DLD1 (cell line): ENCODE data around the gene TMPRSS9.
"Not testable (repeated sequence)": the region's sequence is repeated elsewhere in the genome, so short reads cannot be mapped to it uniquely, and the experiment has no call there.

Source experiments
- in situ Hi-C: cut with HindIII; loops from 2 replicates; pipeline ENCODE4 v1.10.0; 2017; ENCODE audit warnings: low sequenced_read_pairs

TMPRSS9 gene

DNA sequence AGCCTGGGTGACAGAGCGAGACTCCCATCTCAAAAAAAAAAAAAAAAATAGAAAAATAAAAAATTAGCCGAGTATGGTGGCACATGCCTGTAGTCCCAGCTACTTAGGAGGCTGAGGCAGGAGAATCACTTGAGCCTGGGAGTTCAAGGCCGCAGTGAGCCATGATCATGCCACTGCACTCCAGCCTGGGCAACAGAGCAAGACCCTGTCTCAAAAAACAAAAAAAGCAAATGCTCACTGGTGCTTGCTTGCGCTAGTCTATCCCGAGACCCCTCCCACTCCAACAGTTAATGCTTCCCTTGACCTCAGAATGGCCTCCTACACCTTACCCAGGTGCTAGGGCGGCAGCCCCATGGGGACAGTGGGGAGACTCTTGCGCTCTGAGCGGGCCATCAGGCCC, 57.4 kb downstream of the TMPRSS9 start:
- in situ Hi-C loops = not testable (repeated sequence)

DNA sequence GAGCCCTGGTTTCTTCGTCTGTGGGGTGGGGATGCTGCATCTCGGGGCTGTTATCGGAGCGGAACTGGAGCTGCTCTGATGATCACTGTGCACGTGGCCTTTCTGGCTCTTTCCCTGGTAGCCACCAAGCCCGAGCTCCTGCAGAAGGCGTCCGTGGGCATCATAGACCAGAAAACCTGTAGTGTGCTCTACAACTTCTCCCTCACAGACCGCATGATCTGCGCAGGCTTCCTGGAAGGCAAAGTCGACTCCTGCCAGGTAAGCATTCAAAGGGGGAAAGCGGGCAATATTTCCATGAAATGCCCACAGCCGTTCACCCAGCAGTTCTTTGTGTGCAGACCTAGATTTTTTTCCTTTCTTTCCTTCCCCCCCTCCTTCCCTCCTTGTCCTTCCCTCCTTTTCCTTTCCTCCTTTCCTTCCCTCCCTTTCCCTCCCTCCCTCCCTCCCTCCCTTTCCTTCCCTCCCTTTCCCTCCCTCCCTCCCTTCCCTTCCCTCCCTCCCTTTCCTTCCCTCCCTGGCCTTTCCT, 57.9 kb downstream of the TMPRSS9 start:
- in situ Hi-C loops = no loop called here

DNA sequence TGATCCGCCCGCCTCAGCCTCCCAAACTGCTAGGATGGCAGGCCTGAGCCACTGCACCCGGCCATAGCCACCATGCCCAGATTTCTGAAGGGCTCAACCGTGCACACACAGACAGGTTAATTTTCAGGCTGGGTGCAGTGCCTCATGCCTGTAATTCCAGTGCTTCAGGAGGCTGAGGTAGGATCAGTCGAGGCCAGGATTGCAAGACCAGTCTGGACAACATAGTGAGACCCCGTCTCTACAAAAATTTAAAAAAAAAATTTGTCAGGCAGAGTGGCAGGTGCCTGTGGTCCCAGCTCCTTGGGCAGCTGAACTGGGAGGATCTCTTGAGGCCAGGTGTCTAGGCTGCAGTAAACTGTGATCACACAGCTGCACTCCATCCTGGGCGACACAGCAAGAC, 59.7 kb downstream of the TMPRSS9 start:
- in situ Hi-C loops = no loop called here

DNA sequence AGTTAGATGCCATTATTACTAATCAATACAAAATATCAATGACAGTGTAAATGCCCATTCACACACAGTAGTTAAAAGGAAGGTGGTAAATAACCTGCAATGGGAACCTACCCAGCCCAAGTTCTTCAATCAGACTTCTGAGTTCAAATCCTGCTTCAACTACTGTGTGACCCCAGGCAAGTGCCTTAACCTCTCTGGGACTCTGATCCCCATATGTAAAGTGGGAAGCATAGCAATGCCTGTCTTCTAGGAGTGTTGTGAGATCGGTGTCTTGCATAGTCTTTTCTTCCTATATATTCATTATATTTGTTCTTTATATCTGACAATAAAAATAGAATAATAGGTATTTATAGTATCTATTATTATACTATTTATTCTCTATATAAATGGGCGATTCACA, 60.4 kb downstream of the TMPRSS9 start:
- in situ Hi-C loops = no loop called here

DNA sequence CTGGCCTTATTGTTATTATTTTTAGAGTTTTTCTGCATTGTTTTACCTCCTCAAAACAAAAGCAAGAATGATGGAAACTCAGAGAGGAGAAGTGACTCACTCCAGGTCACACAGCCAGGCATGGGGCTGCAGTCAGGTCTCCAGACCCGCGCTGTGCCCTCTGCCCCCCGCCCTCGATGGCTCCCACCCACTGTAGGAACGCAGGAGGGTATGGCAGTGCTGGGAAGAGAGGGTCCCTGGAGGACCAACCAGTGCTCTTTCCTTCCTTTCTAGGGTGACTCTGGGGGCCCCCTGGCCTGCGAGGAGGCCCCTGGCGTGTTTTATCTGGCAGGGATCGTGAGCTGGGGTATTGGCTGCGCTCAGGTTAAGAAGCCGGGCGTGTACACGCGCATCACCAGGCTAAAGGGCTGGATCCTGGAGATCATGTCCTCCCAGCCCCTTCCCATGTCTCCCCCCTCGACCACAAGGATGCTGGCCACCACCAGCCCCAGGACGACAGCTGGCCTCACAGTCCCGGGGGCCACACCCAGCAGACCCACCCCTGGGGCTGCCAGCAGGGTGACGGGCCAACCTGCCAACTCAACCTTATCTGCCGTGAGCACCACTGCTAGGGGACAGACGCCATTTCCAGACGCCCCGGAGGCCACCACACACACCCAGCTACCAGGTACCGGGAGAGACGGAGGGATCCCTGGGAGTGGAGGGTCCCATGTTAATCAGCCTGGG, 61.7 kb downstream of the TMPRSS9 start:
- in situ Hi-C loops = no loop called here

DNA sequence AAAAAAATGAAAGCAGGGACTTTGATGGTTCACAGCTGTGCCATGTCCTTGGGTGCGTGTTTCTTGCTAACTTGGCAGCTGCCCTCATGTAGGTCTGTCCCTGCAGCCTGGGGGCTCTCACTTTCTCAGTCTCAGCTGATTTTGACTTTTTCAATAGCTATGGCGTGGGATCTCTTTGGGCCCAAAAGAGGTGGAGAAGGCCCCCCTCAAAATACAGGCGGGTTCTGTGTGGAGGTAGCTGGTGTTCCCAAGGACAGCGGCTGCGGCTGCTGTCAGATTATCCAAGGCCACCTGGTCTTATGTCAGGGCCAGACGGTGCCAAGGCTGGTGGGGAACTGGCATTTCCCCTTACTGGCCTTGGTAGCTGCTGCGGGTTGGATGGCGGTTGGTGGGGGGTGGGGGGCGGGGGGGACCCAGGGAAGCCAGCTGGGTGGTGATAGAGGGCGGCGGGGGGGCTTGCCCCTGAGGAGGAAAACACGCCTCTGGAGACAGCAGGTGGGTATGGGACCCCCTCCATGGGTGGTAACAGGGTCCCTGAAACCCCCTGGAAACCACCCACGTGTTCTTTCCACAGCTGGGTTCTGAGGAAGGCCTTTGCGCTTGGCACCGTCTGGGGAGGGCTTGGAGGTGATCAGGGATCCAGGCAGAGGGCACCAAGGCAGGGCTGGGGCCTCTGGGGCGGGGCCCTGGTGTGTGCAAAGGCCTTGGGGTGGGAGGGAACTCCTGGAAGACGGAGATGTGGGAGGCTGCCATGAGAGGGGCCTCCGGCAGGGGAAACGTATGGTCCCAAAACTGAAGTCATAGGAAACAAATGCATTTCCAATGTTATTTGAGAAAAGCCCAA, 63.2 kb downstream of the TMPRSS9 start:
- in situ Hi-C loops = no loop called here

DNA sequence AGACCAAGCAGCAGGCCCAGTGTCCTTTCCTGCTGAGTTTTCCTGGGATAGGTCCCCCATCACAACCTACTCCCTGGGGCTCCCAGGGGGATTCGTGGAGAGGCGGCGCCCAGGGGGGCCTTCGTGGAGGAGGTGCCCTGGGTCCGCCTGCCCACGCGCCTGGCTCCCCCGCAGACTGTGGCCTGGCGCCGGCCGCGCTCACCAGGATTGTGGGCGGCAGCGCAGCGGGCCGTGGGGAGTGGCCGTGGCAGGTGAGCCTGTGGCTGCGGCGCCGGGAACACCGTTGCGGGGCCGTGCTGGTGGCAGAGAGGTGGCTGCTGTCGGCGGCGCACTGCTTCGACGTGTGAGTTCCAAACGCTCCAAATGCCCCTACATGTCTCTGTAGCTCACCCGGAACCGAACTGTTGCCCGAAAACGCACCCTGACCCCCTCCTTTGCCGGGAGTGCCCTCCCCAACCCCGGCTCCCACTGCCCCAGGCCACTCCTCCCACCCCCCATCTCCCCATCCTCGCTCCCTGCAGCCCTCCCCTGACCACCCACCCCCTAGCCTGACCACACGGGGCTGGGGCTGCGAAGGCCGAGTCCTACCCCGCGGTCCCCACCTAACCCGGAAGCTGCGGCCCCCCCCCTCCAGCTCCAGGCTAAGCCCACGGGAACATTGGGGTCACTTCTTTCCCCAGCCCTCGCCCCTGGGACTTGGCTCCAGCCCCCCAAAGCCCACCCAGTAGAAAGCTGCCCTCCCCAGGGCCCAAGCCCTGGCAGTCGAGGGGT, 64.0 kb downstream of the TMPRSS9 start:
- in situ Hi-C loops = no loop called here

DNA sequence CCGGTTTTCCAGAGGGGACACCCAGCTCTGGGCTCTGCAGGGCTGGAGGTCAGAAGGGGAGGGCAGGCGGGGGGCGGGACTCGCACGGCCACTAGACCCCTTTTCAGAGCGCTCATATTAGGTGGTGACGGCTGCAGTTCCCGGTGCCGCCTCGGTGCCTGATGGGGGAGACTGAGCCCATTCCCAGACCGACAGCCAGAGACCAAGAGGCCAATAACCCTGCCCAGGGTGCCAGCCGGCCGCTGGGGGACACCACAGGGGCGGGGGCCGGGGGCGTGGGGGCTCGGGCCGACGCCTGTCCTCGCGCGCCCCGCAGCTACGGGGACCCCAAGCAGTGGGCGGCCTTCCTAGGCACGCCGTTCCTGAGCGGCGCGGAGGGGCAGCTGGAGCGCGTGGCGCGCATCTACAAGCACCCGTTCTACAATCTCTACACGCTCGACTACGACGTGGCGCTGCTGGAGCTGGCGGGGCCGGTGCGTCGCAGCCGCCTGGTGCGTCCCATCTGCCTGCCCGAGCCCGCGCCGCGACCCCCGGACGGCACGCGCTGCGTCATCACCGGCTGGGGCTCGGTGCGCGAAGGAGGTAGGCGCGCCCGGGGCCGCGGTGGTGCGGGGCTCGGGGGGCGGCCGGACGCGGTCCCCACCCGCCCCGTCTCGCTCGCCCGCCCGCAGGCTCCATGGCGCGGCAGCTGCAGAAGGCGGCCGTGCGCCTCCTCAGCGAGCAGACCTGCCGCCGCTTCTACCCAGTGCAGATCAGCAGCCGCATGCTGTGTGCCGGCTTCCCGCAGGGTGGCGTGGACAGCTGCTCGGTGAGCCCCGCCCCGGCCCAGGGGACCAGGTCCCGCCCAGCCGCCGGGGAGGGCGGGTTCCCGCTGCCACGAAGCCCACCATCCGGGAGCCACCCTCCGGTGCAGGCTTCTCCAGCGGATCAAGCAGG, 64.9 kb downstream of the TMPRSS9 start:
- in situ Hi-C loops = no loop called here

DNA sequence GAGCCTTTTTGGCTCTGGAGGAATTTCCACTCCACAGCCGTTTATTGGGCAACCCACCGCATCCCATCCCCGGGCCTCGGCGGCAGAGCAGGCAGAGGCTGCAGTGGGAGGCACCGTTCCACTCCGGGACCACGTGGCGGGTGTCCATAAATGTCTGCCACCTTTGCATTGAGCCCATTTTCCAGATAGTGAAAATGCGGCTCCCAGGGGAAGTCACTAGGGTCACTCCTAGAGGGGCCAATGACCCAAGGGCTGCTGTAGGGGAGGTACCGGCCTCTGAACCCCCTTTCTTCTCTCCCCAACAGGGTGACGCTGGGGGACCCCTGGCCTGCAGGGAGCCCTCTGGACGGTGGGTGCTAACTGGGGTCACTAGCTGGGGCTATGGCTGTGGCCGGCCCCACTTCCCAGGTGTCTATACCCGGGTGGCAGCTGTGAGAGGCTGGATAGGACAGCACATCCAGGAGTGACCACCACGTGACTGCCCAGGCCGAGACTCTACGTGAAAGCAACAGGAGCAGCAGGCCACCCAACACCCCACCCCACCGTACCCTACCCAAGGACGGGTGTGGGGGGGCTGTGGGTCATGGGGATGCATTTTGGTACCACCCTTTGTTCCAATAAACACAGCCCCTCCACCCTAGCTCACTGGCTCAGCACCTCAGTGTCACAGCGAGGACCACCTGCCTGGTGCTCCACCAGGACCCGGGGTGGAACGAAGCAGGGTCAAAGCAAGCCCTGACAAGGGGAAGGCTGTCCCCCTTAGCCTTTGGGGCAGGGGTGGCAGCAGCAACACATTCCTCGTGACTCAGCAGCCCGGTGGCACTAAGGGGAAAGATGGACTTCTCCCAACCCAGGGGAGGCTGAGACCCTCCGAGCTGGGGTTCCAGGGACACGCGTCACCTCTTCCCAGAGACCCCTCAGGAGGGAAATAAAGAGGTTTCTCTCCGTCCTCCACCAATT, 65.8 kb downstream of the TMPRSS9 start:
- in situ Hi-C loops = no loop called here

DNA sequence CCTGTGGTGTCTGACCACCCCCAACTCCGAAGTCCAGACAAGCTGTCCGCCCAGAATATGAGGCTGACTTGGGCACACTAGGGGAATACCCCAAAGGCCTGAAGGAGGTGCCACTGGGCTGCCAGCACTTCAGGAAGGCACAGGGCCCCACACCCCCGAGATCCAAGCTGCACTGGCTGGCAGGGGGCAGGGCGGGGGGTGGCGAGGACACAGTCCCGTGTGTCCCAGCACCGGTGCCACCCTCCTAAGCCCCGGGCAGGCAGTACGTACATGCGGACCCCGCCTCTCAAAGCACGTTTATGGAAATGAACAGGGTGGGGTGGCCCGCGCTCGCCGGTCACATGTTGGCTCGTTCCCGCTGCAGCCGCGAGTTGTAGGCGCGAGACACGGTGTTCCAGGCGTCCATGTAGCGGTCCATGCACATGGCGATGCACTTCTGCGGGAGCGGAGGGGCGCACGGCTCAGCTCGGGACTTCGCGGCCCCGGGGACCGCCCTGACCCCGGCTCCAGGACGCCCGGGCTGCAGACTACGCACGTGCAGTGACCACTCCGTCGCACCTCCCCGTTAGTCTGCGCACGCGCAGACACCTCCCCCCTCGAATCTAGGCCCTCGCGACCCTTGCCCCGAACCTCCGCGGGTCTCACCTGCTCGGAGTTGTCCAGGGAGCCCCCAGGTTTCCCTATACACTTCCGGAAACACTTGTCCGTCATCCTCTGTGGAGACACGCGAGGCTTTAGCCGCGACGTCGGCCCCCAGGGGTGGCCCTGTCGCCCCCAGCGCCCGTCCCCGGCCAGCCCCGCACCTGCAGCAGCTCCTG, 66.8 kb downstream of the TMPRSS9 start:
- in situ Hi-C loops = no loop called here

DNA sequence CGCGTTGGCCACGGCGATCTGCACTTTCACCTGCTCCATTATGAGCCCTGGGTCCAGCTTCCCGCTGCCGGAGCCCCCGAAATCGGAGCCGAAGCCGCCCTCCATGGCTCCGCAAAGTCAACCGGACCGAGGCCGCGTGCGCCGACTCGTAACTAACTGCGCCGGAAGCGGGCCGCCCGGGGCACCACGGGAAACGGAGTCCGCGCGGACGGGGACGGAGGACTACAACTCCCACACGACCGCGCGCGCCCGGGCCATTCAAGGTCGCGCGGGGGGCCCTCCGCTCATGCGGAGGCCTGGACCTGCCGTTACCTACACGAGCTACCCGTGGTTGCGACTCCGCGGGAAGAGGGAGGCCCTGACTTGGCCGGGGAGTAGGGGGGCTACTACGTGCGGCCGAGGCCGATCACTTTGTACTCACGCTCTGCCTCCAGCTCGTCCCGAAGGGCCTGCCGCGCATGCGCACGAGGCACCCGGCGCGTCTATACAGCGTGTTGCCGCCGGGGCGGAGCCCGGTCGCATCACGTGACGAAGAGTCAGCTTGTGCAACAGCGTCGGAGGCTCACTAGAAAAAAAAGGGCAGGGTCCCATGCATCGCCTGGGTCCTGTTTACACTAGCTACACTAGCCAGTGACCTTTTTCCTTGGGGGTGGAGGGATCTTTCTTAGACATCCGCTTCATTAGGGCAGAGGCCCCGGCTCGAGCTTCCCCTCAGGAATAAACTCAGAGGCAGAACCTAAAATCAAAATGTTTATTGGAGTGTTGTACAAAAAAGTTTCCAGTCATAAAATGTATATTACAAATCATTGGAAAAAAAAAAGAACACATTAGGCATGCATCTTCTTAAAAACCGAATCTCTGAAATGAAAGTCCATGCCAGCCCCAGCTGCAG, 67.6 kb downstream of the TMPRSS9 start, which contains the start of gene TIMM13:
Gene TIMM13 (minus strand): TSS at position 158 of the 892 bp plus-strand sequence. CDS start 53 bp downstream, at position 105.
- in situ Hi-C loops = no loop called here

DNA sequence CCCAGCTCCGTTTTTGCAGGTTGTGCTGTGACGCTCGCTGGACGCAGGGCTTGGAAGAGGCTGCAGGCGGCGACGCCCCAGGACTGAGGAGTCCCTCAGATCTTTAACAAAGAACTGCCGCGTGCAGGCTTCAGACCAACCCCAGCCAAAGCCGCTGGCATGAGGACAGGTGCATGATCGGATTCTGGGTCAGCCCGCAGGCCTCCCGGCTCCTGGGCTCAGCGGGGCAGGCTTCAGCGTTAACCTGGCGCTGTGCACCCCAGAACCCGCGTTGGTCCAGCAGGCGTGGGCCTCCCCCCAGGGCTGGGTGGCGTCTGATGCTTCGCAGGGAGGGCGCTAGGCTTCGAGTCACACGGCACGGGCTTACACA, 68.2 kb downstream of the TMPRSS9 start:
- in situ Hi-C loops = no loop called here

DNA sequence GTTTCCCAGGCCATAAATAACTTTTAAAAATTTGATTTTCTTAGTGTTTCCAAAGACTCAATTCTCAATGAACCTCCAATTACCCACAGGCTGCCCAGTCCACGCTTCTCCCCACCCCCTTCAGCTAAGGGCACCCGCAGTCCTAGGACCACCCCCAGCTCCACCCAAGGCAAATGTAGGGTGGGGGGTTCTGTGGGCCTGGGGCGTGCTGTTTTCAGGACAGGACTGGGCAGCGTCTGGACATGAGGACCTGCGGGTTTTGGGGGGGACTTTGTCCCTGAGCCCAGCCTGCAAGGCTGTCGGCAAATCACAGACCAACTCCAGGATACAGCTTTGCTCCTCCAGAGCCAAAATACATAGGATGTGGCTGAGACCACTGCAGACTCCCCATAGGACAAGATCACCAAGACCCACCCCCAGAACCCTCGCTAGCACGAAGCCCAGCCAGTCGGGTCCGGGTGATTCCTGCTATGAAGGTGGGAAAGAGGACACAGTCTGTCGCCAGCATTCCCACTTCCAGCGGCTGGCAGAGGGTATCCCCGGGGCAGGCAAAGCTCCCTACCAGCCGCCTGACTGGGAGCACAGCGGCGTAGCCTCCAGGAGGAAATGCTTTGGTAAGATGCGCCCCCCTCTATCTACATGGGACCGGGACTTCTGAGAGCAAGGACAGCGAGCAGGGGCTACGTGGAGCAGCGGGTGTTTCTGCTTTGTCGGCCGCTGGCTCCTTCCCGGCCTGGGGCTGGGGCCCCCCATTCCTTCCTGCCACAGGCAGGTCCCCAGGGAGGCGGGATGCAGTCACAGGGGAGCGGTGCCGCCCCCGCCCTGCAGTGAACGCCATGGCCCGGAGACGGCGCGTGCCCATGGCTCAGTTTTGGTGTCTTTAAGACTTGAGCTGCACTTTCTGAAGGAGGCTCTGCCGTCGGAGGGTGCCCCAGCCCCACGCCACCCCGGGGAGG, 69.0 kb downstream of the TMPRSS9 start:
- in situ Hi-C loops = no loop called here

DNA sequence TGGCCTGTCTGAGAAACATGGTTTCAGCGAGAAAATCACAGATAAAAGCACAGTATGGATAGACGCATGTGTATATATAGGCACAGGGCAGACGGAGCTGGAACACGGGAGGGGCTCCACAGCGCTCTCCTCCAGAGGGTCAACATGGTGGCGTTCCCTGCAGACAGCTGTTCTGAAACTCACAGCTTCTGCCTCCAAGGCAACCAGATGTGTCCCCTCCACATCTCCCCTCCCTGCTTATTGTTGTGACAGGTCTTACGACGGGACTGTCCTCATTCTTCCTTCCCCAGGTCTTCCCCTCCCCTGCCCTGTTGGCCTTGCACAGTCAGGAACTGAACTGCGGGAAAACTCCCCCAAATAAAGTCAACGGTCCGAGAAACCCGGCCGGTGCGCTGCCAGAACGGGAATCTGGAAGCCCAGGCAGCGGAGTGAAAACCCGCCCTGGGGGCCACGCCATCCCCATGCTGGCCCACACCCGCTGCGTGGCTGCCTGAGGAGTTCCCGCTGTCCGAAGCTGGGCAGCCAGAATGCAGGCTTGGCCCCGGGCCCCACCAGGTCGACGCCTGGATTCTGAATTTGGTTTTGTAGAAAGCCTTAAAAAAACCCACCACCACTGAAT, 70.0 kb downstream of the TMPRSS9 start:
- in situ Hi-C loops = no loop called here

DNA sequence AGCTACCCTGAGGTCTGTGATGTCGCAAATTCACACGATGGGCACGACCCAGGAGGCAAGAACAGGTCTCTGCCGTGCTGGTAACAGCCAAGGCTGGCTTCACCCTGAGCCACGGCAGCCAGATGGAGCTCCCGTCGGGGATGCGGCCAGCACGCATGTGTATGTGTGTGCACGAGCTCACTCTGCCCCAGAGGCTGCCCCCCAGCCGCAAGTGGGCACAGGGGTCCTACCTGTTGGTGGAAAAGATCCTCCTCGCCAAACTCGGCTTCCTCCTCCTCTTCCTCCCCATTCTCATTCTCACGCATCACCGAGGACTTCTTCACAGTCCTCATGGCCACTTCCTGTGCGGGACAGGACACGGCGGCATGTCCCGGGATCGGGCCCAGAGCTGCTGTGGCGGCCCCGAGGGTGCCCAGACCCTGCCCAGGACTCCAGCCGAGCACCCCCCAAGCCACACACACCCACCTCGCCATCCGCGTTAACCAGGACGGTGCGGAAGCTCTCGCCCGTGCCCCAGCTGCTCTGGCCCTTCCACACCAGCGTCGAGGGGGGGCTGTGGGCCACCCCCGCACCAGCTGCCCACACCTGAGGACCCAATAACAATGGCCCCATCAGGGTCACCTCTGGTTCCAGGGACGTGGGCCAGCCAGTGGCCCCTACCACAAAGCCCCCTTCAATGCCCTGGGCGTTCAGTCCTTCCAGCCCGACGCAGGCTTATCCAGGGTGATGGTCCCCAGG, 71.4 kb downstream of the TMPRSS9 start:
- in situ Hi-C loops = no loop called here
